ENCODE data around the gene PRMT1. TPM values are rescaled to one million over a fixed set of nuclear protein-coding genes. Genes with fewer than 3 reads are reported as not detected.
A peak's percentile ranks its signal among the peaks of the same experiment; 100 is the strongest.

The PRMT1 gene
- total RNA-seq, 6 experiments from 2014 or later, result 25.3 to 63.2 (median 39.9) TPM

DNA sequence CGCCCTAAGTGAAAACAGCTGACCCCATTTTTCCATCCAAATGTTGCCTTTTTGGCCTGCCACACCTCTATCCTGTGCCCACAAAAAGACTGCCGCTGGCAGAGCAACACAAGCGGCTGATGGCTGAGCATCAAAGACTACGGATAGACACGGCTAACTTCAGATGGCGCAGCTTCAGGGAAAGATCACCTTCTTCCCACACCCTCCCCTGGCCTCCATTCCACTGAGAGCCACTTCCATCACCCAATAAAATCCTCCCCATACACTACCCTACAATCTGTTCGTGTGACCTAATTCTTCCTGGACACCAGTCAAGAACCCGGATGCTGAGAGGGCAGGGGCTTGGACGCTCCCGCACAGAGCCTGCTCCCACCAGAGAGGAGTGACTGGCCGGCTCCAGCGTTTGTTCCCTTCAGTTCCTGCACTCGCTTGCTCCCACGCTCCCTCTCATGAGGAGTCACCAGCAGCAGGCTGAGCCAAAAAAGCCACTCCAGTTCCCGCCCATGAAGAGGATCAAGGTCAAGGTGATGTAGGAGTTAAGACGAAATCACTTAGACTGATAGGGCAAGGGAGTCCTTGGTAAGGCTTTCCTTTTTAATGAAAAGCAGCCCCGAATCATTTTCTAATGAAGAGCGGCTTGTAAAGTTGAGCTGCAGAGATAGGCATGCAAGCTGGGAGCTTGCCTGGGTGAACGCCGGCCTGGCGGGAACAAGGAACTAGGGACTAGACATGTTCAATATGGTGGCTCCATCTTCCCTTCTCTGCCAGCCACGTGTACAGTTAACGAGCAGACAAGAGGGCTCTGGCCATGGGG, 50.4 kb downstream of the PRMT1 start:
- Histone ChIP-seq H3K27me3 (no peaks in the 10 kb centered on the region), H3K27ac (peak overlapping the region in 2 of 3 donors; percentile 31 to 51), H3K4me3 (no peak overlapping the region), H3K36me3 (no peaks in the 10 kb centered on the region), H3K4me1 (no peaks in the 10 kb centered on the region), H3K9me3 (no peaks in the 10 kb centered on the region)
- DNase-seq (peak in 1 of 3 donors; percentile 32), ATAC-seq (peak in 3 of 4 donors; percentile 41 to 80 (median 43))
- 62% methylated on average over 20 of the region's 23 CpGs for WGBS (ENCODE audit: insufficient coverage, low coverage, low lambda C conversion rate, missing lambda C conversion rate)
- intact Hi-C loops (cut with DNase I), result no loop called here
- TF ChIP-seq POLR2A (IDR thresholded peaks at IDR 0.05), result no peak

DNA sequence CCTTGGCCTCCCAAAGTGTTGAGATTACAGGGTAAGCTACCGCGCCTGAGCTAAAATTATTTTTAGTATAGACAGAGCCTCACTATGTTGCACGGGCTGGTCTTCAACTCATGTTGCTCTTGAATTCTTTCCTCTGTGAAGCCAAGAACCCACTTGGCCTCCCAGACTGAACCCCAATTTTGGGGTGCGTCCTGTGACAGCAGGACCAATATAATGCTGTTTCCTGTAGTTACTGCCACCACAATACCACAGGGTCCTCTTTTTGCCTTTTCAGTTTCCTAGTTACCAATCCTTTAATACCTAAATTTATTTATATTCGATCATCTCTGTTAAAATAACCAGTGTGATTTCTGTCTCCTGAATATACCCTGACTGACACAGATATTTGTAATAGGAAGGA, 53.1 kb downstream of the PRMT1 start:
- no peak for TF ChIP-seq POLR2A (IDR thresholded peaks at IDR 0.05)
- TF ChIP-seq, protein P1, sequence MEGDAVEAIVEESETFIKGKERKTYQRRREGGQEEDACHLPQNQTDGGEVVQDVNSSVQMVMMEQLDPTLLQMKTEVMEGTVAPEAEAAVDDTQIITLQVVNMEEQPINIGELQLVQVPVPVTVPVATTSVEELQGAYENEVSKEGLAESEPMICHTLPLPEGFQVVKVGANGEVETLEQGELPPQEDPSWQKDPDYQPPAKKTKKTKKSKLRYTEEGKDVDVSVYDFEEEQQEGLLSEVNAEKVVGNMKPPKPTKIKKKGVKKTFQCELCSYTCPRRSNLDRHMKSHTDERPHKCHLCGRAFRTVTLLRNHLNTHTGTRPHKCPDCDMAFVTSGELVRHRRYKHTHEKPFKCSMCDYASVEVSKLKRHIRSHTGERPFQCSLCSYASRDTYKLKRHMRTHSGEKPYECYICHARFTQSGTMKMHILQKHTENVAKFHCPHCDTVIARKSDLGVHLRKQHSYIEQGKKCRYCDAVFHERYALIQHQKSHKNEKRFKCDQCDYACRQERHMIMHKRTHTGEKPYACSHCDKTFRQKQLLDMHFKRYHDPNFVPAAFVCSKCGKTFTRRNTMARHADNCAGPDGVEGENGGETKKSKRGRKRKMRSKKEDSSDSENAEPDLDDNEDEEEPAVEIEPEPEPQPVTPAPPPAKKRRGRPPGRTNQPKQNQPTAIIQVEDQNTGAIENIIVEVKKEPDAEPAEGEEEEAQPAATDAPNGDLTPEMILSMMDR (IDR thresholded peaks at IDR 0.05), result no peak
- 67% methylated on average over 4 of the region's 5 CpGs for WGBS (ENCODE audit: insufficient coverage, low coverage, low lambda C conversion rate, missing lambda C conversion rate)
- H3K4me1 ChIP-seq, result no peaks in the 10 kb centered on the region

More for the DNA sequence above, 53.1 kb downstream of the PRMT1 start:
- DNase-seq, result no peak
- ATAC-seq, result no peak
- Histone ChIP-seq H3K9me3 (no peaks in the 10 kb centered on the region), H3K4me3 (no peak overlapping the region), H3K36me3 (no peaks in the 10 kb centered on the region), H3K27ac (no peak overlapping the region), H3K27me3 (no peaks in the 10 kb centered on the region)
- intact Hi-C loops (cut with DNase I), result no loop called here

Small RNA genes within 50 kb of the gene (microRNA-seq; reads per million reads assigned to microRNA genes)
- 0 reads per million in 2 donors for gene MIR5088

Small RNA genes within 50 kb of the gene (small RNA-seq; reads per million reads assigned to genes)
- gene MIR5088, result 0 reads per million in 2 experiments

Other genes starting within 250 kb of the PRMT1 start
- gene SLC17A7, start 235.7 kb upstream of the PRMT1 start, total RNA-seq, result under 1 TPM in 1 of 6 experiments, not detected in 5; 0.13 TPM
- 10 to 100 TPM; 37.4 to 57.7 (median 43.4) TPM for gene PIH1D1, start 225.5 kb upstream of the PRMT1 start, total RNA-seq
- 10 to 100 TPM; 14.4 to 29.6 (median 19.8) TPM for gene ALDH16A1, start 224.0 kb upstream of the PRMT1 start, total RNA-seq
- 1 to 10 TPM in 5 of 6 experiments, under 1 TPM in 1; 0.80 to 4.4 (median 2.3) TPM for gene FLT3LG, start 203.1 kb upstream of the PRMT1 start, total RNA-seq
- gene RPL13A, start 189.7 kb upstream of the PRMT1 start, total RNA-seq, result 100 to 1,000 TPM; 675 to 992 (median 801) TPM
- 1,000 to 10,000 TPM in 2 of 6 experiments, 100 to 1,000 TPM in 4; 417 to 1,739 (median 617) TPM for gene RPS11, start 180.8 kb upstream of the PRMT1 start, total RNA-seq
- 100 to 1,000 TPM; 123 to 335 (median 245) TPM for gene FCGRT, start 164.6 kb upstream of the PRMT1 start, total RNA-seq
- 10 to 100 TPM in 3 of 6 experiments, 1 to 10 TPM in 3; 5.3 to 18.0 (median 10.9) TPM for gene RCN3, start 149.3 kb upstream of the PRMT1 start, total RNA-seq
- gene NOSIP, start 96.7 kb upstream of the PRMT1 start, total RNA-seq, result 10 to 100 TPM; 16.2 to 31.9 (median 23.2) TPM
- 1 to 10 TPM; 2.5 to 5.9 (median 3.1) TPM for gene PRRG2, start 96.0 kb upstream of the PRMT1 start, total RNA-seq
- gene PRR12, start 86.1 kb upstream of the PRMT1 start, total RNA-seq, result 1 to 10 TPM; 4.0 to 8.5 (median 5.5) TPM
- 10 to 100 TPM in 5 of 6 experiments, 1 to 10 TPM in 1; 8.5 to 16.4 (median 11.5) TPM for gene RRAS, start 37.1 kb upstream of the PRMT1 start, total RNA-seq
- 10 to 100 TPM; 14.6 to 33.0 (median 27.3) TPM for gene SCAF1, start 35.1 kb upstream of the PRMT1 start, total RNA-seq
- gene IRF3, start 11.4 kb upstream of the PRMT1 start, total RNA-seq, result 10 to 100 TPM; 29.6 to 41.8 (median 35.3) TPM
- 10 to 100 TPM in 4 of 6 experiments, 1 to 10 TPM in 2; 4.5 to 11.6 (median 10.5) TPM for gene BCL2L12, start 11.3 kb upstream of the PRMT1 start, total RNA-seq
- gene ADM5, start 12.3 kb downstream of the PRMT1 start, total RNA-seq, result under 1 TPM; 0.19 to 0.70 (median 0.51) TPM
- gene CPT1C, start 13.8 kb downstream of the PRMT1 start, total RNA-seq, result 1 to 10 TPM in 3 of 6 experiments, under 1 TPM in 3; 0.43 to 6.7 (median 0.97) TPM
- gene TSKS, start 86.0 kb downstream of the PRMT1 start, total RNA-seq, result not detected
- 100 to 1,000 TPM in 1 of 6 experiments, 10 to 100 TPM in 5; 38.7 to 103 (median 49.8) TPM for gene AP2A1, start 89.7 kb downstream of the PRMT1 start, total RNA-seq
- gene FUZ, start 136.0 kb downstream of the PRMT1 start, total RNA-seq, result 10 to 100 TPM in 1 of 6 experiments, 1 to 10 TPM in 5; 3.7 to 10.7 (median 6.3) TPM
- 10 to 100 TPM in 5 of 6 experiments, 1 to 10 TPM in 1; 9.9 to 16.3 (median 11.8) TPM for gene MED25, start 141.0 kb downstream of the PRMT1 start, total RNA-seq
- gene PTOV1, start 173.9 kb downstream of the PRMT1 start, total RNA-seq, result 10 to 100 TPM; 44.4 to 93.0 (median 69.6) TPM
- 10 to 100 TPM; 21.0 to 37.5 (median 27.9) TPM for gene PNKP, start 190.3 kb downstream of the PRMT1 start, total RNA-seq
- gene AKT1S1, start 200.1 kb downstream of the PRMT1 start, total RNA-seq, result 10 to 100 TPM; 18.2 to 27.0 (median 22.4) TPM
- 10 to 100 TPM; 12.6 to 38.1 (median 27.8) TPM for gene TBC1D17, start 200.4 kb downstream of the PRMT1 start, total RNA-seq
- 1 to 10 TPM in 2 of 6 experiments, under 1 TPM in 1, not detected in 3; 0.56 to 4.2 (median 1.0) TPM for gene IL4I1, start 219.6 kb downstream of the PRMT1 start, total RNA-seq

Data from right lobe of liver (tissue), 6 donors.